Ectodermal cell (in vitro differentiated cells): ENCODE data around the gene GLYATL3.

Experiments used
- H3K27ac ChIP-seq: 2 replicates; pipeline ENCODE4 v1.7.0; 2013; ENCODE audit warnings: mild to moderate bottlenecking, low read depth, low read length; ENCODE audit not compliant: insufficient read depth, poor library complexity, severe bottlenecking
- H3K27me3 ChIP-seq: 2 replicates; pipeline ENCODE4 v1.7.0; 2013; ENCODE audit warnings: mild to moderate bottlenecking, low read length; ENCODE audit not compliant: insufficient read depth, control insufficient read depth, poor library complexity, severe bottlenecking
- H3K36me3 ChIP-seq: one replicate; pipeline ENCODE4 v1.7.0; 2013; ENCODE audit warnings: low read length; ENCODE audit not compliant: control insufficient read depth, insufficient read depth
- H3K4me1 ChIP-seq: one replicate; pipeline ENCODE4 v1.7.0; 2013; ENCODE audit warnings: low read length; ENCODE audit not compliant: control insufficient read depth, insufficient read depth
- H3K4me3 ChIP-seq: 2 replicates; pipeline ENCODE4 v1.7.0; 2013; ENCODE audit warnings: low read depth, low read length, control low read depth; ENCODE audit not compliant: insufficient read depth
- H3K9me3 ChIP-seq: 2 replicates; pipeline ENCODE4 v1.7.0; 2013; ENCODE audit warnings: mild to moderate bottlenecking, low read length, moderate library complexity; ENCODE audit not compliant: control insufficient read depth
- WGBS, 2 experiments: methylation state at CpG; one replicate each; pipeline ENCODE4 v1.1.7; 2013; ENCODE audit warnings: missing lambda C conversion rate in 2 of 2; 5-methylcytosine and 5-hydroxymethylcytosine counted together

Gene GLYATL3

DNA sequence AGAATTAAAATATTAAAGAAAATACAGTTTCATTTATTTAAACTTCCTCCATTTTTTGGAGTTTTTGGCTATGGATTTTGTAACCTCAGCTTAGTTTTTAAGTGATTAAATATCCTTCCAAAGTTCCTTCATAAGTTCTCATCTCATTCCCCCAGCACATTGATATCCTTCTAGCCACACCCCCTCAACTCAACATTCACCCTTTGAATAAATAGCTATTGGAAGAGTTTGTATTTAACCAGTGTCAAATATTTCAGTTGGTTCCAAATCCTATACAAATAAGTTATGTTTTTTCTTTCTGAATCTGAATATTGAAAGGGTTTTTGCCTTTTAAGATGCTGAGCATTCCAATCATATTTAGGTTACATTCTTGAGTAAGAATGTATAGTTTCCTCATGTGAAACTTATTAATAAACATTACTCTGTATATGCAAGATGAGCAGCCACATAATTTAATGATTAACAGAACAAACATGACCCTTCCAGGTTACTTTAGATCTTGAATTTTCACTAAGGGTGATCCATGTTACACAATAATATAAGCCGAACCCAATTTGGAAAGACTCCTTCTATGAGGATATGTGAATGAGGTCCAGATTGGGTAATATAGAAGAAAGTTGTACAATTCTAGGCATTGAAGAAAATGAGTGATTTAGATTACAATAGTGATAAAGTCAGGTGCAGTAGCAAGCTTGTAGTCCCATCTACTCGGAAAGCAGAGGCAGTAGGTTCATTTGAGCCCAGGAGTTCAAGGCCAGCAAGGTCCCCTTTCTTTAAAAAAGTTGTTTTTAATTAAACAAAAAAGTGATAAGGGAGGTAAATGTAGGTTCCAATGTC lies 13.6 kb downstream of the GLYATL3 start:
- Histone ChIP-seq H3K9me3 (no peaks in the 10 kb centered on the region), H3K4me1 (no peaks in the 10 kb centered on the region), H3K27me3 (no peaks in the 10 kb centered on the region), H3K27ac (no peak overlapping the region), H3K4me3 (no peak overlapping the region), H3K36me3 (no peaks in the 10 kb centered on the region)
- 94 to 100% methylated on average over 2 of the region's 2 CpGs for WGBS, 2 experiments

GRCh38 chr6:49514571-49515484 lies 15.1 kb downstream of the GLYATL3 start:
- Histone ChIP-seq H3K36me3 (no peaks in the 10 kb centered on the region), H3K9me3 (no peaks in the 10 kb centered on the region), H3K27ac (no peak overlapping the region), H3K27me3 (no peaks in the 10 kb centered on the region), H3K4me1 (no peaks in the 10 kb centered on the region), H3K4me3 (no peak overlapping the region)
- WGBS, 2 experiments, result 88 to 99% methylated on average over 5 to 6 of the region's 8 CpGs

- Histone ChIP-seq H3K9me3 (no peaks in the 10 kb centered on the region), H3K4me3 (no peak overlapping the region), H3K27me3 (no peaks in the 10 kb centered on the region), H3K4me1 (no peaks in the 10 kb centered on the region), H3K36me3 (no peaks in the 10 kb centered on the region), H3K27ac (no peak overlapping the region)
- 93 to 95% methylated on average over 9 of the region's 10 CpGs for WGBS, 2 experiments
These were observed 15.9 kb downstream of the GLYATL3 start for GRCh38 chr6:49515485-49516146.

DNA sequence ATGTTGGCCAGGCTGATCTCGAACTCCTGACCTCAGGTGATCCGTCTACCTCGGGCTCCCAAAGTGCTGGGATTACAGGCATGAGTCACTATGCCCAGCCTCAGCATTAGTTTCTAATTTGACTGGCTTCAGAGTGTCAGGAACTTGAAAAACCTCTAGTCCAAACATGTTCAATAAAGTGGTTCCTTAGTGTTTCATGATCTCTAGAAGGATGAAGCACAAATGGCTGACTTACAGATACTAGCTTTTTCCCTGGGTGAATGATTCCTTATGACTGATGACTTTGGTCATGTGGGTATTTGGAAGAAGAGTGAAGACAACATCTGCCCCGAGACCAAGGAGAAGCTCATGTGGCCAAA lies 16.4 kb downstream of the GLYATL3 start:
- H3K9me3 ChIP-seq, result no peaks in the 10 kb centered on the region
- 84 to 92% methylated on average over 4 of the region's 4 CpGs for WGBS, 2 experiments
- no peaks in the 10 kb centered on the region for H3K36me3 ChIP-seq
- no peaks in the 10 kb centered on the region for H3K27me3 ChIP-seq
- H3K4me3 ChIP-seq, result no peak overlapping the region
- H3K27ac ChIP-seq, result no peak overlapping the region
- no peaks in the 10 kb centered on the region for H3K4me1 ChIP-seq

- H3K4me3 ChIP-seq, result no peak overlapping the region
- no peaks in the 10 kb centered on the region for H3K27me3 ChIP-seq
- H3K4me1 ChIP-seq, result no peaks in the 10 kb centered on the region
- WGBS, 2 experiments, result 96% methylated on average over 2 of the region's 2 CpGs
- H3K9me3 ChIP-seq, result no peaks in the 10 kb centered on the region
- no peaks in the 10 kb centered on the region for H3K36me3 ChIP-seq
- H3K27ac ChIP-seq, result no peak overlapping the region
These were observed 18.2 kb downstream of the GLYATL3 start for GRCh38 chr6:49517919-49518318.

DNA sequence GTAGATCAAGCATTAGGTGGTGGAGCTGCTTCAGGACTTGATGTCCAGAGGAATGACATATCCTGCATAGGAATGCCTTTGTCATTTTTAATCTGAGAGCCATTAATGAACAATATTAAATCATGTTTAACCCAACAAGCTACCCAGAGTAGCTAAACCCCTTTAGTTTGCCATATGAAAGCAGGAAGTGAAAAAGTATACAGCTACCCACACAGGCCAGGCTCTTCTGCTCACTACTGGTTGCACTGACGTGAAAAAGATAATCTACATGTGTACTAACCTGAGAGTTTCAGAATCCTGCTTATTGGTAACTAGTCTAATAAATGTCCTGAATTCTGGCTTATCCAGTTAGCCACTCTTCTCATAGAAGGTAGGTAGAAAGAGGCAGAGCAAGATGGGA lies 19.9 kb downstream of the GLYATL3 start:
- WGBS, 2 experiments, result 91 to 100% methylated on average over 1 of the region's 1 CpG
- Histone ChIP-seq H3K4me1 (no peaks in the 10 kb centered on the region), H3K27ac (no peak overlapping the region), H3K27me3 (no peaks in the 10 kb centered on the region), H3K9me3 (no peaks in the 10 kb centered on the region), H3K4me3 (no peak overlapping the region), H3K36me3 (no peaks in the 10 kb centered on the region)

DNA sequence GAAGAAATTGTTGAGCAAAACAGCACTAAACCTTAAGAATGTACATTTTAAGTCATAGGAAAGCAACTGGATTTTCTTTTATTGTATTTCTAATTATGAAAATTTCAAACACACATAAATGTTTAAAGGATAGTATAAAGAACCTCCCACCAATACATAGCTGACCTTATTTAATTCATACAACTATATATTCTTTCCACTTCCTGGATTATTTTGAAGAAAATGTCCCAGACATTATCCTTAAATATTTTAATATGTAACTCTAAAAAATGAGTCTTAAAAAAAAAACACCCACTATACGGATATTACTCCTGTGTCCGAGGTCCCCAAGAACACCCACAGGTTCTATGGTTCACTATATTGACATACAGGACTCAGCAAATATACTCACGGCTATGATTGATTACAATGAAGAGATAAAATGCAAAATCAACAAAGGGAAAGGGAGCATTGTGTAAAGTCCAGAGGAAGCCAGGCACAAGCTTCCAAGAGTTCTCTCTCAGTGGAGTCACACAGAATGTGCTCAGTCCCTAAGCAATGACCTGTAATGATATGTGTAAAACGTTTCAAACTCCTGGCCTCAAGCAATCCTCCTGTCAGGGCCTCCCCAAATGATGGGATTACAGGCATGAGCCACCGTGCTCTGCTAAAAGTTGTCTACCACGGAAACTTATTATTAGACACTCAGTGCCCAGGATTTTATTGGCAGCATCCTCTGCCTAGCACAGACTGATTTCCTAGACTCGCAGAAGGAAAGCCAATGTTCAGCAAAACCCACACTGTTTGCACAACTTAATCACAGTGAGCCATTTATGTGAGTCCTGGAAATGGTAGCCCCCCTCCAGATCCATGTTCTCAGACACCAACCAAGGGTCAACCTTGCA lies 23.2 kb downstream of the GLYATL3 start:
- H3K27me3 ChIP-seq, result no peaks in the 10 kb centered on the region
- no peak overlapping the region for H3K4me3 ChIP-seq
- H3K27ac ChIP-seq, result no peak overlapping the region
- no peaks in the 10 kb centered on the region for H3K36me3 ChIP-seq
- H3K4me1 ChIP-seq, result no peaks in the 10 kb centered on the region
- 89 to 94% methylated on average over 7 of the region's 7 CpGs for WGBS, 2 experiments
- H3K9me3 ChIP-seq, result no peaks in the 10 kb centered on the region

- H3K4me1 ChIP-seq, result no peaks in the 10 kb centered on the region
- no peaks in the 10 kb centered on the region for H3K27me3 ChIP-seq
- H3K36me3 ChIP-seq, result no peaks in the 10 kb centered on the region
- no peak overlapping the region for H3K27ac ChIP-seq
- H3K9me3 ChIP-seq, result no peaks in the 10 kb centered on the region
- no peak overlapping the region for H3K4me3 ChIP-seq
- 90 to 94% methylated on average over 1 of the region's 1 CpG for WGBS, 2 experiments
These were observed 24.2 kb downstream of the GLYATL3 start for GRCh38 chr6:49523901-49524300.

DNA sequence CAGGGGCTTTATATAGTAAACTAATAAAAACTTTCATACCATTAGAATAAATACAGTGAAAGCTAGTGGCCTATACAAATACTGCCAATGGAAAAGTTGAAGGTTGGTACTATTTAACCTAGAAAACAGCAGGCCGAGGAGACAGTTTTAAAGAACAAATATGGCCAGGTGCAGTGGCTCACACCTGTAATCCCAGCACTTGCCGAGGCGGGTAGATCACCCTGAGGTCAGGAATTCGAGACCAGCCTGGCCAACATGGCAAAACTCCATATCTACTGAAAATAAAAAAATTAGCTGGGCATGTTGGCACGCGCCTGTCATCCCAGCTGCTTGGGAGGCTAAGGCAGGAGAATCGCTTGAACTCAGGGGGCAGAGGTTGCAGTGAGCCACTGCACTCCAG lies 24.8 kb downstream of the GLYATL3 start:
- no peaks in the 10 kb centered on the region for H3K27me3 ChIP-seq
- 90% methylated on average over 7 of the region's 7 CpGs for WGBS, 2 experiments
- H3K9me3 ChIP-seq, result no peaks in the 10 kb centered on the region
- no peak overlapping the region for H3K4me3 ChIP-seq
- H3K4me1 ChIP-seq, result no peaks in the 10 kb centered on the region
- no peak overlapping the region for H3K27ac ChIP-seq
- H3K36me3 ChIP-seq, result no peaks in the 10 kb centered on the region
